22Rv1 (cell line): Measurements from ENCODE around the gene PRDM16.

Experiments
- CTCF ChIP-seq: fragments of 450-650 bp; IDR thresholded peaks from 2 replicates; pipeline ENCODE4 v1.5.1; 2017; ENCODE audit warnings: mild to moderate bottlenecking
- ZFX ChIP-seq: fragments of 450-650 bp; IDR thresholded peaks from 2 replicates; pipeline ENCODE4 v1.6.1; 2017; ENCODE audit warnings: antibody characterized with exemption, borderline replicate concordance

- TF ChIP-seq CTCF (no peak), ZFX (no peak)
These were observed 1.3 kb downstream of the PRDM16 start for GRCh38 chr1:3070309-3070643.
